NOMO-1 treated with DMSO at 0.1 percent for 48 hours (cell line): ENCODE data around the gene NOSTRIN.

Experiments
- DNase-seq: peaks from one replicate; lab custom pipeline; 2025; ENCODE audit not compliant: unreplicated experiment; lab: John Stamatoyannopoulos, UW

Gene NOSTRIN

DNA sequence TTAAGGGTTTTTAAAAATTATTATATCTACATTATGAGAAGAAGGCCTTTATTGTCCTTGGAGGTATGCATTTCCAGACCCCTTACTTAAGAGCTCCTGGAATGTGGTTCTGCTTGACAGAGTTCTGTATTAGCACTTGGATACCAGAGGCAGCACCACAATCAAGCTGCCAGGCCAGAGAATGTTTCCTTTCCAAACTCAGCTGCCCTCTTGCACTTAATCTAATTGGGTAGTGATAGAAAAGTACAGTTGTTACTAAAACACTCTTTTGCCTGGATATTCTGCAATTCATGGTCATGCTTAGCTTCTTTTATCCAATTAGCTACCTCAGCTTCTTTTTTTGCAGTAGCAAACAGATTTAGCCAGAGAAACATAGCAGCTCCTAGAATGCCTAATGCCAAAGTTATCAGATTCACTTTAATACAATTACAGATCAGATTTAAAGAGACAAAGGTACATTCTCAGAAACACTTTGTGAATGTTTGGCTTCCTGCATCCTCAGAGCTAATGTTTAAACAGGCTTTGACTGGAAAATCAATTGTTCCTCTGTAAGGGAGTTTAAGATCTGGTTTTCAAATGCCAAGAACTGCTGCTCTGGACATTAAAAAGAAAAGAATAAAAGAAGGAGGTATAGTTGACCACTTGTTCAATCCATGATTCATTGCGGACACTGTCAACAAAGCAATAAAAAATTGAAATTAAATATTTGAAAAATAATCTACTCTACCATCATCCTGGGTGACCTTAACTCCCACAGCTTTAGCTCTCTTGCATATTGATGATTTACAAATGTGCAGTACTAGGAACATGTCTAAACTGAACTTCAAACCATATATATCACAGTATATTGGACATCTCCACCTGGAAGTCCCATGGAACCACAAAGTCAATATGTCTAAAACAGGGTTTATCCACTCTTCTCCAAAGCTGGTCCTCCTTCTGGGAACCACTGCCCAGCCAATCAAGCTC is 12.8 kb downstream of the NOSTRIN start:
- DNase-seq = no peak

DNA sequence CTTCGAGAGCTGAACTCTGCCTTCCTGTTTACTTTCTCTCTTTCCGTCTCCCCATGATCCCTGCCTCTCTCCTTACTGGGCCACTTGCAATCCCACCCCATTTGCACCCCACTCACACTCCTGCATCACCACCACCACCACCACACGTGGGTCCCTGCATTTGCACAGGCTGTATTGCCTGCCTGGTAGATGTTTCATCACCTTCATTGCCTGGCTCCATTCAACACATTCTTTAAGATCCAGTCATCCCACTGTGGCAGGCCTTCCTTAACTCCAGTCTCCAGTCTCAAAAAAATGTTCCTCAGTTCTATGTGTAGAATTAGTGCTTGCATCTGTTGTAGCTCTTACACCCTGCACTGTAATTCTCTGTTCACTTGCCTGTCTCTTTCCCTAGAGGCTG is 13.9 kb downstream of the NOSTRIN start:
- DNase-seq = no peak

DNA sequence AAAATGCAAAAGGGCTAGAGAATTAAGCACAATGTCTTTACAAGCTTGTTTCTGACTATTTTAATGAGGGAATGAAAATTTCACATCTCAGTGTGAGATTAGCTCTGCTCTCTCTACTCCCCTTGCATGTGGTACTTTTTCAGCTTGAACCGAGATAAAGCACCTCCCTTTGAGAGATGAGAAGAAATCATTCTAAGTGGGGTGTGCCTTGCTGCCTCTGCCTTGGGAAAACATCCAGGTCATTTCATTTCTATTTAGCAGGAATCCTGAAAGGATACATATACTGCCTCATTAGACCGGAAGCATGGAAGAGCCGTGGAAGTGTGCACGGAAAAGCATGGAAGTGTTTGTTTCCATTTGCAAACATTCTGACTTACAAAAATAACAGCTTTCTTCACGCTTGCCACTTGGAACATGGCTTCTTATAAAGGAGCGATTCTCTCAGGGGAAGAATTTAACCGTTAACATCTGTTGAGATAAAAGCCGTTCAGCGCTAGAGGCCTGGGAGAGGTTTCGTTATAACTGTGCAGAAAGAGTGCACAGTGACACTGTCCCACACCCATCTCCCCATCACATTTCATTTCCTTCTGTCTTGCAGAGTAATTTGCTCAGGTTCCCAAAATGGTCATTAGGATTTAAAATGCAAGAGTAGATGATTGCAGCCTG is 16.7 kb downstream of the NOSTRIN start:
- DNase-seq = no peak

DNA sequence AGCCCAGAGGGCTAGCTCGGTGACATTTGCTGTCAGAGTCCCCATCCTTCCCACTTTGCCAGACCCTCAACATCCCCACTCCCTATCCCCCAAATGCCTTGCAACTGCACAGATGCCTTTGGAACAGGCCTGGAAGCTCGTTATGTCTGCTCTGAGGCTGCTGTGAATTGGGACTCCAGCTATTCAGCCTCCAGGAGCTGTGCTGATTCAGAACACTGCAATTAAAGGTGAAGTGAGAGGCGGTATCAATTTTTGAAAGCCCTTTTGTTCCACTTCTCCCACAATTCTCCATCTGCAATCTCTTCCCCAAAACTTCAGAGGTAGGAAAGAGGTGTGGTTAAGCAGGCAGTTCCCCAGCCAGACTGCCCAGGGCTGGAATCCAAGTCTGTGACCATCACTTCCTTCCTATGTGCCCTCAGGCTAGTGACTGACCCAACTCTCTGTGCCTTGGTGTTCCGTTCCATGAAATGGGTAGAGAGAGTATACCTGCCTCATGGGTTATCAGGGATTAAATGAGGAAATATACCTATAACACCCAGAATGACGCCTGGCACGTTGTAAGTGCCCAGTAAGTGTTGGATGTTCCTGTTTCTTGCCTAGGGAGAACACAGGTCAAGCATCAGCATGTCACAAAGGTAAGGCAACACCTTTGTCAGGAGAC is 17.5 kb downstream of the NOSTRIN start:
- no peak for DNase-seq

DNA sequence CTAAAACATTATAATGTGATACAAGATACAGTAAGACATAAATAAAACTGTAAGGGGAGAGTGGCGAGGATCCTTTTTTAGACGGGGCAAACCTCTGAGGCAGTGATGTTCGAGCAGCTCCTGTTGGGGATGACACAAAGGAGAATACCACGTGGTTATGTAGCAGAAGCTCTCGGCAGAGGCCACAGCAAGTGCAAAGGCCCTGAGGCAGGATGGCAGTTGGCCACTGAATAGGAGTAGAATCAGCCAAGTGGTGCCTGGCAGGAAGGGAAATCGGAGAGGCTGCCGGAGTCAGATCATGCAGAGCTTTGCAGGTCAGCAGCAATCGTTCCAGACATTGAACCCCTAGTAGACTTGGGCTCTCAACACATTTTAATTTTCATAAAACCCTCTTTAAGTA is 19.1 kb downstream of the NOSTRIN start:
- no peak for DNase-seq

DNA sequence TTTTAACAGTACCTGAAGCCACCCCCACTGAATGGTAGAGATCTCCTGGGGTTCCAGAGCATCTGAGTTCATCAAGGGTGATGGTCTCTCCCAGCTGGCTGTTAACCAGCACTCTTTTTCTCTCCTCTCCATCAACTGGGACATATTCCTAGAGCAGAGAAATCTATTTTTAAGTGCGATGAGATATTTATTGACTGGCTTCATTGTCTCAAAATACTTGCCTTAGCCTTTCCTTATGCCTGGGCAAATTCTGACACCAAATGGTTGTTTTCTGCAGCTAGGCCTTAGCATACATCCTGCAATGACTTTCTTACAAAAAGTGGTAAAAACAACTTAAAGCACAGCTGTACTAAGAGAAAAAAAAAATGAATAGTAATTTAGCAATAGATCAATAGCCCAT is 19.6 kb downstream of the NOSTRIN start:
- no peak for DNase-seq

DNA sequence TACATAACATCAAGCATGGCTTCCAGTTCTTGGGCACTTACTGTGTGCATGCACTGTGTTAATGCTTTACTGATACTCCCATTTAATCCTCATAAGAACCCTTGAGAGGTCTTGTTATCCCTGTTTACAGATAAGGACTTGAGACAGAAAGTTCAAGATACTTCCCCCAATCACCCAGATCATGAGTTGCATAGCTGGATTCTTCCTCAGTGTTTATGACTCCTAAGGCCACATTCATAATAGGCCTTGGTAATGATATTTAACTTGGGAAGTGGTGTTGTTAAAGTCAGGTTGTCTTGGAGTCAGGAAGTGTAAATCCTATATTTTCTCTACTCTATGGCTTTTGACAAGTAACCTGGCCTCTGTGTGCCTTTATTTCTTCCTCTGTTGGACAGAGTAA is 22.7 kb downstream of the NOSTRIN start:
- no peak for DNase-seq

DNA sequence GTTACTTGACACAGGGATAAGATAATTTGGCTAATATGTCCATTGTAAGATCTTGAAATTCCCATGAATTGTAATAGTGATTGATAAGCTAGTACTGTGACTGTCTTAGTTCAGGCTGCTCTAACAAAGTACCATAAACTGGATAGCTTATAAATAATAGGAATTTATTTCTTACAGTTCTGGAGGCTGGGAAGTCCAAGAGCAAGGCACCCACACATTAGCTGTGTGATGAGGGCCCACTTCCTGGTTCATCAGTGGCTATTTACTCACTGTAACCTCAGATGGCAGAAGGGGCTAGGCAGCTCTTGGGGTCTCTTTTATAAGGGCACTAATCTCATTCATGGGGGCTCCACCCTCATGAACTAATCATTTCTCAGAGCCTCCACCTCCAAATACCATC is 28.5 kb downstream of the NOSTRIN start:
- no peak for DNase-seq

DNA sequence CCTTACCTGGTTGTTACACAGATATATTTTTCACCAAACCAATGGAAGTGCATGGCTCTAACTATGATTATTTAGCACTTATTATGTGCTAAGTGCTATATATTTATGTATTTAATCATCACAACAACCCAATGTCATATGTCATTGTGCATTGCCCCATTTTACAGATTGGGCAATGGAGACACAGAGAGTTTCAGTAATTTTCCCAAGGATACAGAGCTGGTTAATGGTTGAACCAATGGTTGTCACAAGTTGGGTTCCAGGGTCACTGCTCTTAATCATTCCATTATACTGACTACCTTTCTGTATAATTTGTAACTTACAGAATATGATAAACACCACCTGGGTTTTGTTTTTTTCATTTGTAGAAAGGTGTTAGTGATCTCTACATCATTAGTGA is 29.2 kb downstream of the NOSTRIN start:
- DNase-seq = no peak

DNA sequence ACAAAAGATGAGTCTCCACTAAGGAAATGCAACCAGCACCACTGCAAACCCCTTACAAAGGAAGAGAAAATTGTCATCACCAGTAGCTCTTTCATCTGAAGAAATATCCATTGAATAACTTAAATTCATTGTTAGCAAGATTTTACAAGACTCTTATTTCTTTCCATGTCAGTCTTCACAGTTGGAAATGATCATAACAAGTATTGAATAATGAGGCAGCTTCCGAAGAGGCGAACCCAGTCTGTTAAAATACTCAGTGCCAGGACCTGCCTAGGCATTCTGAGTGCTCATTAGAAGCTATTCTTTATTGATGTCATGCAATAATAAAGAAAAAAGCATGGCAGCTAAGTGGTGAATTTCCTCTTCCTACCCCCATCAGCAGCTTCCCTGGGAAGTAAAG is 33.5 kb downstream of the NOSTRIN start:
- no peak for DNase-seq

DNA sequence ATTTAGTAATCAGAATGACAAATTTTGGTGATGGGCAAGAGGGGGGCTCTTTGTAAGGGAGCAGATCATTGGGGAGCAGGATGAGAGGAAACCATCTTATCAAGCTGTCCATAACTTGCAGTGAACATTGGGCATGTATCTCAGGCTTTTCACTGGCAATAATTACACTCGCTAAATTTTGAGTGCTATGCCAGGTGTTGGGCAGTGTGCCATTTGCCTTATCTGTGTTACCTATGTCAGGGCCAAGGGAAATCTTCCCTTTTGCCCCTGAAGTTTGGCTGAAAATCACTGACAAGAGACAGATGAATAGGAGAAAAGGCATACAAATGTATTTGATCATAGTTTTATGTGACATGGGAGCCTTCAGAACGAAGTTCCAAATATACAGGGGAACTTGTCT is 39.0 kb downstream of the NOSTRIN start:
- no peak for DNase-seq

DNA sequence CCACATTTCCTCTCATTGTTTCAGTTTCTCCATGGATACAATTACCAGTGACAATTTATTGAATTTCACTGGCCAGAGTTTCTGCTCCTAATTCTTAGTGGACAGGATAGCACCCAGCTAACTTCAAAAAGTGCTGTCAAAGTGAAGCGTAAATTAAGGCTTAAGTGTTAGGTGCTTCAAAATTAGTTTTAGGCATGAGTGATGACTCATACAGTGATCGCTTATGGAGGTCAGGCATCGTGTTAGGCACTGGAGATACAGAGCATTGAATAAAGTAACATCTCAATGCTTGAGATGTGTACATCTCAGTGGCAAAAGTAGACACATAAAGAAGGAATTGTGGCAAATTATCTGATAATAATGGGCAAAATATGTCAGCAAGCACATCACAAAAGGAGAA is 40.8 kb downstream of the NOSTRIN start:
- no peak for DNase-seq

DNA sequence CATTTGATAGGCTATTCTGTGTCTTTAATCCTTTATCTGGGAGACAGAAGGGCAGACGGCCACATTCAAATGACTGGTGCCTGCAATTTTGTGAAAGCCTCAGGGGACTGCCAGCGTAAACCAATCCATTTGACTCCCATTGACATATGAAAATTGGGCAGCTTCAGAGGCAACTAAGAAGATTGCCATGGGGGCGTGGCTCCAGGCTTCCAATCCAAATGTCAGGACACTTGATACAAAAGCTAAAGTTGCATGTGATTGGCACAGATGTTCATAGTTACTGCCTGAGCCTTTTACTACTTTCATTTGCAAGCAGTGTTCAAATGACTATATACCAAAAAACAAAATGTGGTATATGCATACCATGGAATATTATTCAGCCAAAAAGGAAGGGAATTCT is 45.8 kb downstream of the NOSTRIN start:
- no peak for DNase-seq

DNA sequence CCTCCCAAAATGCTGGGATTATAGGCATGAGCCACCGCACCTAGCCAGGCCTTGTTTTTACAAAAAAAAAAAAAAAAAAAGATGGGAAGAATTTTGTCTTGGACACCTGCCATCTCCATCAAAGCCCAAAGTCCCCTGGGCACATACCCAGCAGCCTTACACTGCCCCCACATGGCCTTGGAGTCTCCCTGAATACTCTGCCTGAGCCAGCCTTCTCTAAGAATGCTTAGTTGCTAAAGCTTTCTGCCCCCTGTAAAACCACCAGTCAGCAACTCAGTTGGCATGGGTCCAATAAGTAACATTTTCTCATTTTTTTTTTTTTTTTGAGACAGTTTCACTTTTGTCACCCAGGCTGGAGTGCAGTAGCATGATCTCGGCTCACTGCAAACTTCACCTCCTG is 47.2 kb downstream of the NOSTRIN start:
- DNase-seq = no peak

DNA sequence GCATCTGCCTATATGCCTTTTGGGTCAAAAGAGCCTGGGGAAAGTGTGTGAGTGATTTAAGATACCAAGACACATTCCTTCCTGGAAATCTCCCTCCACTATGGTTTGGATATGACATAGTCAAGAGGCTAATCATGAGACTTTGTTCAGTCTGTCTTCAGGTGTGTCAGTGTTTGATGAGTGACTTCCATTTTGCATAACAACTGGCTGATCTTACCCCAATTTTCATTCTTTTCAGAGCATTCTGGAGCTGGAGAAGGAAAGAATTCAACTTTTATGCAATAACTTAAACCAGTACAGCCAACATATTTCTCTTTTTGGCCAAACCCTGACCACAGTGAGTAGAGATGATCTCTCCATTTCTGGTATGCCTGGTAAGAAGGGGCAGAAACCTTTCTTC is 48.4 kb downstream of the NOSTRIN start:
- no peak for DNase-seq

DNA sequence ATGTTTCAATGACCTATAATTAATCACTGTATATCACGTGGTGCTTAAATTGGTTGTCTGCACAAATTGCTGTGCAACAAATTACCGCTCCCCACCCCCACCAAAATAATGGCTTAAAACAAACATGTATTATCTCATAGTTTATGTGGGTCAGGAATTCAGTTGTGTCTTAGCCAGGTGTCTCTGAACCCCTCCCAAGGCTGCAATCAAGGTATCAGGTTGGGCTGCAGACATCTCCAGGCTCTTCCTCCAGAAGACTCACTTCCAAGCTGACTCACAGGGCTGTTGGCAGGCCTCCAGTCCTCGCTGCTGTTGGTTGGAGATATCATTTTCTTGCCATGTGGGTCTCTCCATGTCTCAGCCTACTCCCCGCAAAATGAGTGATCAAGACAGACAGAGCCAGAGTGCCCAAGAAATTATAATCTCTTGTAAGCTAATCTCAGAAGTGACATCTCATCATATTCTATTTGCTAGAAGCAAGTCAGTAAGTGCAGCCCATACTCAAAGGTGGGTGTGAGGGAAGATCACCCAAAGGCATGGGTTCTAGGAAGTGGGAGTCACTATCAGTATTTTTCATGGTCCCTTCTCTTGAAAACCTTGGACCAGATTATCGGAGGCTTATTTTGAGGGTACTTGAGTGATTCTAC is 49.4 kb downstream of the NOSTRIN start:
- no peak for DNase-seq

DNA sequence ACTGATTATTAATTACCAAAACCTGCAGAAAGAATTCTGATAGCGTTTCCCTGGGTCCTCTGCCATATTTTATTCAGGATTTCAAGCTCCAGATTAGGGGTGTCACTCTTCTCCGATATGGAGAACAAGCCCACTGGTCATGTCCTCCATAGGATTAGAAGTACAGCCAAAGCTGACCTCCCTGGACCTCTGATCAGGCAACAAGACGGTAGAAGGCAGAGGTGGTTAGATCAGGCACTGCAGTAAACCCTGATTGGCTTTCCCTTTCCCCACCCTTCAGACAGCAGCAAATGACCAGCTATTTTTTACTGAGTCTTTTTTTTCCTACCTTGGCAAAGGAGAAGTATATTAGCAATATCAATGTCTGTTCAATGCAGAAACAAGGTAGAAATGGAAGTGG is 50.0 kb downstream of the NOSTRIN start:
- no peak for DNase-seq

DNA sequence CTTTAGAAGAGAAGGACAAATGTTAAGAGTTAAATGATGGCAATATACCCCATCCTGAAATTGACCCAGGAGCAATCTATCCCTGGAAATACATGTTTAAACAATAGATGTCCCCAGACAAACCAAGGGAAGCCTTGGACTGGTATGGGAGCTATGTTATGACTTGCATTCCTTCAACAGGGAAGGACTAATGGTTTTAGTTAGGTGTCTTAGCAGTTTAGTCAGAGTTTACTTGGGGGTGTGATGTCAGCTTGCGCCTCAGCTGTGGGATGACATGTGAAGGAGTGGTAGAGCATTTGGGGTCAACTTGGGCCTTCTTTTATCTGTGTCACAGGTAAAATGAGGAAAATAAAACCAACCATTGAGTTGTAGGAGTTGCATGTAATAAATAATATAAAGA is 51.0 kb downstream of the NOSTRIN start:
- no peak for DNase-seq

DNA sequence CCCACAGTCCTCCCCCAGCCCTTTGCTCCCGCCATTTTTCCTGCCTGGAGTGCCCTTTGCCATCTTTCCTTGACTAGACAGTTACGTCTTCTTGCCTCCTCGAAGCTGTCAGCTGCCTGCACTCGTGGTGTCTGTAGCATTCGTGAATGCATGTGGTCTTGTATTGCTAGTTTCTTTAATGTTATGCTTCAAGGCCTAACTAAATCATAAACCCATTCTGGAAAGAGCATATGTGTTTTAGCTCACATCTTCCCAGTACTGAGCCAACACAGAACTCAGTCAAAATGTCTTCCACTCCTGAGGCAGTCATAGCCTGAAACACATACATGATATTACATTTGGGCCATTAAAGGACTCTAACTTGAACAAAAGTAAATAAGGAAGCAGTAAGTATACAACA is 52.2 kb downstream of the NOSTRIN start:
- no peak for DNase-seq

DNA sequence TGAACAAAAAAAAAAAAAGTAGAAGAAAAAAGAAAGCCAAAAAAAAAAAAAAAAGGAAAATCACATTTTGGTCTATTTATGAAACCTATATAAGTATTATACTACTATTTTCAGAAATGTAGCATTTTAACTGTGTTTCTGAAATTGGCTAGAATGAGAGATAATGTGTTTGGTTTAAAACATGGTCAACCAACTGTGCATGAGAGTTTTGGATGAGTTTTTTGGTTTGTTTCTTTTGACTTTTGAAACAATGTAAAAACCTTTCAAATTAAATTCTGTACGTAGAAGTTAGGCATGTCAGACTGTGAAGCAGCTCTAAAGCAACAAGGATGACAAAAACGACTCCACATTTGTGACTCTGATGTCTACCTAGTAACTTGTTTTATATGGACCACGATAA is 53.2 kb downstream of the NOSTRIN start:
- DNase-seq = no peak

DNA sequence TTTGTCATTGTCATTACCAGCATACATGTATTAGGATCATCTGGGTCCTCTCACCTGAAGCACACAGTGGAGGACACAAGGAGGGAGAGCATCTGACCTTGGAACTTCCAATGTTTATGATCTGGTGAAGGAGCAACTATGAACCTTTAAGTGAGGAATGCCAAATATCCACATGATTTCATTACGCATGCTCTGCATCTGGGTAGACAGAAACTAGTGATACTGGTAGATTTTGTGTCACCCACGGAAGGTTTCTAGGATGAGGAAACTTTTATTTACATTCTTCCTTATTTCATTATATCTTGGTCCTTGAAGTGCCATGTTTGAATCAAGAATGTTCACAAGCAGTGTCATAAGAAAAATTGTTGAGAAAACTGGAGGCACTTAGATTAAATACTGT is 55.7 kb downstream of the NOSTRIN start:
- DNase-seq = no peak
